Stimulated activated CD4-positive, alpha-beta T cell treated with anti-CD3 and anti-CD28 coated beads, Interleukin-1b, Interleukin-23, amount 100 ng/mL, for 4 hours (primary cell): Measurements from ENCODE around the gene DCAF7.

Experiments
- DNase-seq, 2 donors: peaks; one replicate each; pipeline ENCODE4 v3.0.0-alpha.2; 2020; ENCODE audit warnings: low read depth in 2 of 2

The DCAF7 gene

DNA sequence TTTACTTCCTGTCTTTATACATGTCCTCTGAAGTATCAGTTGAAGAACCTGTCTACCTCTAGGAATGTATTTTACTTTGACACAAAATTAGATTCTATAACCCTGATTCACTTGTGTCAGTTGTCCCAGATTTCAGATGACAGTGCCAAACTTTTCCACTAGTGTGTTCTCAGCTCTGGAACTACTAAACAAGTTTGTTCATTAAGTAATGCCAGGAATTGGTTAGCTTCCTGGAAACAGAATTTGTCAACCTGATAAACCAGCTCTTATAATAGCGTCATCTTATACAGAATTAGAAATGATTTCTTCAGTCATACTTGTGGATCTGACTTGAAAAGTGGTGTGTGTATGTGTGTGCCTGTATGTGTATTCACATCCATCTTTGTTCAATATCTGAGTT is 79.3 kb downstream of the DCAF7 start:
- DNase-seq = no peak

DNA sequence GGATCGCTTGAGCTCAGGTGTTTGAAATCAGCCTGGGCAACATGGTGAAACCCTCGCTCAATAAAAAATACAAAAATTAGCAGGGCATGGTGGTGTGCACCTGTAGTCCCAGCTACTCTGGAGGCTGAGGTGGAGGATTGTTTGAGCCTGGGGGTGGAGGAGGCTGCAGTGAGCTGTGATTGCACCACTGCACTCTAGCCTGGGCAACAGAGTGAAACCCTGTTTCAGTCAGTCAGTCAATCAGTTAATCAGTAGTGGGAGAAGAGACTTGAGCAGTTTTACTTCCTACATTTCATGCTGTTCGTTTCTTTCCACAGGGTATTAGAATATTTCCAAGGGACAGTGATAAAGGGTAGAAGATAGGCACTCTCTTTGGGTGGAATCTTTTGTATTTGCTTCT is 80.8 kb downstream of the DCAF7 start:
- no peak for DNase-seq

DNA sequence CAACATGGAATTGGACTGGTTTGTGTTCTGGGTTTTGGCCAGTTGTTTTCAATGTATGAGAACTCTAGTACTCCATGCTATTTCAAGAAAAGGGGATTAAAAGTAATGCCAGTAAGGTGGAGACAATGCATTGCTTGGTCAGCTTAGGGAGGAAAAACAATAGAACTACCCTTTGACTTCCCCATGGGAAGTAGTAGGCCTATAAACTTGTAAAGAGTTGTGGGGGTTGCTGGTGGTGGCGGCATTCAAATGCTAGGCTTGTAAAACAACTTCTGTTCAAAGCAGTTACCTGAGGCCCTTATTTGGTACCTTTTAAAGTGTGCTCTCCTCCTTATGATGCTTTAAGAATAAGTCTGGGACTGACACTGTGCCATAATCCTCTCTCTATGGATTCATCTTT is 81.3 kb downstream of the DCAF7 start:
- DNase-seq = no peak

DNA sequence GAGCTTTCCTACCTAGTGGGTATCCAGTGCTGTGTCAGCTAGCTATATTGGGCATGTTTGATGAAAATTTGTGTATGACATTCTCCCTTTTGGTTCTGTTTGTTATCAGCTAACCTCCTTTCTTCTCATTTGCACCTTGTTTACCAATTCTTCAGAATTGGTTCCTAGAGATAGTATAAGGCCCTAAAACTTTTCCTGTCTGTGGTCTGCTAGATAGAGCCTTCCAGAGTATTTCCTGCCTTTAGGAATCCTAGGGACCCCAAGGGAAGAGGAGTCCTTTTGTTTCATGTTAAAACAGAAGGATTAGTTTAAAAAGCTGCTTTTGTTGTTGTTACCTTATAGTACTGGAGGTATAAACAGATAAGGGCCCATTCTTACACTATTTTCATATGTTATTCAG is 83.5 kb downstream of the DCAF7 start:
- DNase-seq = no peak

DNA sequence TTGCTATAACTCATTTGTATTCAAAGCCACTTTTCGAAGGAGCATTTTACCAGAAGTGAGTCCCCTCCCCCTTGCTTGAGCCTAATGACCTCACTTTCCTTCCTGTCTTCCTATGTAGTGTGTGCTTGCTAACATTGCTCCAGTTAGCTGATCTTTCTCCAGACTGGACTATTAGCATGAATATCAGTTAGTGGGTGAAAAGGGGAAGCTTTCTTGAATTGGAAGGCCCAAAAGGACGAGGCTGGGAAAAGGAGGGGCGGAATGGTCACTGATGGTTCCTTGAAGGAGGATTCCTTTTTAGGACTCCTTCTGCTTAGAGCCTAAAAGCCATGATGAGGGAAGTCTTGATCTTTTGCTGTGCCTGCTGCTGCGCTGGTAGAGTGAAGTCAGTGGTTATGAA is 83.9 kb downstream of the DCAF7 start:
- no peak for DNase-seq

DNA sequence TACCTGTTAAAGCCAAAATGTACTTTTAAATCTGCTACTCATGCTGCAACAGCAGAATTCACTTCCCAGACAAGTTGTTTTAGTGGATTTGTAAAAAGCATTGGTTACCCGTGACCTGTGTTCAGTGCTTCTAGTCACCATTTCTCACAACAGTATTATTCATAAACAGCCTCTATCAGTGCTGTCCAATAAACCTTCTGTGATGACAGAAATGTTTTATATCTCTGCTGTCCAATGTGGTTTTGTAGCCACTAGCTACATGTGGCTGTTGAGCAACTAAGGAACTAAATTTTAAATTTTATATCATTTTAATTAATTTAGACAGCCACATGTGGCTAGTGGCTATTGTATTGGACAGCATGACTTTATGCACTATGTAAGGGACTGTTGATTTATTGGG is 84.5 kb downstream of the DCAF7 start:
- no peak for DNase-seq

DNA sequence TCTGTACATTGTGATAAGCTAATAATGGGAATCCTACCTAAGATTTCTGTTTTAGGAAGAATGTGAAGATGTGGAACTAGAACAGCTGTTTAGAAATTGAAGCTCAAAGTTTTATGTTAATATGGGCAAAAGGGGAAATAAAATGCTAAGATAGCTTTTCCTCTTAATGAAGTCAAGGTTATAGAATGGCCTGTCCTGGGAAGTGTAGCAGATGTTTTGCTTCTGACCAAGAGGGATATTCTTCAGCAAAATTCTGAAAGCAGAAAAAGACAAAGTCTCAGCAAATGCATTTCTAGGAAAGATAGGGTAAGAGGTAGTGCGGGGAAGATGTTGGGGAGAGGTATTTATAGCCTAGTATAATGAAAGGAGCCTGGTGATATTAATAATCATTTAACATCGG is 85.0 kb downstream of the DCAF7 start:
- no peak for DNase-seq

DNA sequence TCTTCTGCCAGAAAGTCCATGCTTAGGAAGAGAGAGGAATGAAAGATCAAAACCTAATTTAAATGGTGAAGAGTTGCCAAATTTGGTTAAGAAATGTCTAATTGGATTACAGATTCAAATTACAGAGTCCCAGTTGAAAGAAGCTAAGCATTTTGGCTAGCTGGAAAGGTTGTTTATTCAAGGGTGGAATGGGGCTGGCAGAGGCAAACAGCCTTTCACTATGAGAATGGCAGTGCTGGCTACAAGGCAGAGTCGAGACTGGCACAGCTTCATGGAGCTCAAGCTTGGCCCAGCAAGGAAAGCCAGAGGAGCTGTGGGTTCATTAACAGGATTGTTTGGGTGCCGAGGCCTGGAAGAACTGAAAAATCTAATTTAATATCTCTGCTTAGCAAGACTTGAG is 85.5 kb downstream of the DCAF7 start:
- DNase-seq = no peak

DNA sequence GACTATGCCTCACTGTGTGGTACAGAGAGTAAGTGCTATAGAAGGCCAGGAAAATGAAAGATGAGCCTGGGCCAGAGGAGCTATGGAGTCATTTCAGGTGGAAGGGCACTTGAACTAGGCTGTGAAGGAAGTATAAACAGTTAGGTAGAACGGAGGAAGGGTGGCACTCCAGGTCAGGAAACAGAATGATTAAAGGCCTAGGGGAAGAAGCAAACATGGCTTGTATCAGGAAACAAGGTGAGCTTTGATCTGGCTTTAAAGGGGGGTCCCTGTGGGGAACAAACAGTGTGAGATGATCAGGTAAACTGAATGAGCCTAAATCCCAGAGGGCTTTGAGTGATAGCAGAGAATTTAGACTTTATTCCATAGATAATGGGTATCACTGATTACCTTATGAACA is 88.8 kb downstream of the DCAF7 start:
- no peak for DNase-seq

DNA sequence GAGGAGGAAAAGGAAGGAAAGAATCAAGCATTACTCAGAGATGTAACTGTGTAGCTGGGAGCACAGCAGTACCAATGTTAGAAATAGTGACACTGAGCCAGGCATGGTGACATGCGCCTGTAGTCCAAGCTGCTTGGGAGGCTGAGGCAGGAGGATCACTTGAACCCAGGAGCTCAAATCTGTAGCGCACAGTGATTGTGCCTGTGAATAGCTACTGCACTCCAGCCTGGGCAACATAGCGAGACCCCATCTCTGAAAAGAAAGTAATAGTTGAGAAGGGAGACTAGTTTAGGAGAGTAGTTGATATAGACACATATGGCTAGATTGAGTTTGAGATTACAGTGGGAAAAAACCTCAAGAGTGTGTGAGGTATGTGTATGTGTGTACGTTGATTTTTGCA is 89.8 kb downstream of the DCAF7 start:
- no peak for DNase-seq

DNA sequence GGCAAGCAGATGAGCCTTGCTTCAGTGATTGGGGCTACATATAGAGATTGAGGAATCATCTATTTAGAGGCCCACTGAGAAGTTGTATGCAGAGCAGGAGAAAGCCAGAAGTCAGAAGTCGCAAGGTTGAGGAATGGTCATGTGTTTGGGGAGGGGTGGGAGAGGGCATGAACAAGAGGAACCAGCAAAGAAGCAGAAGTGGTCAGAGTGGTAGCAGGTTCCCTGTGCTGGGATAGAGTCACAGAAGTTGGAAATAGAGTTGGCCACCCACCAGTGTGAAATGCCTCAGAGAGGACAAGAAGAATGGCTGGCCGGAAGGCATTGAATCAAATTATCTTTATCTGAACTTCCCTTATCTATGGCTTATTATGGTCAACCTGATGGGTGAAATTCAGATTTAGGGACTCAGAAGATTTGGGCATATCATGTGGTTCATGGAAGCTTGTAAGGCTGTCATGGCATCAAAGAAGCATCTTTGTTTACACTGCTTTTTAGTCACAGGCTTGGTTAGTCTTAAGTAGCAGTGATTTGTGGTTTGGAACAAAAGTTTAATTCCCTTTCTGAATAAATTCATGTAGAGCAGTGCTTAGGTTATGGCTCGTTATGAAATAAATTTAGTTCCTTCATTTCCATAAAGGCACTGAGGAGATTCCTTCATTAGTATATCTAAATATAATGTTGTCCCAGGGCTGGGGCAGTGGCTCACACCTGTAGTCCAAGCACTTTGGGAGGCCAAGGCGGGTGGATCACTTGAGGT is 91.6 kb downstream of the DCAF7 start:
- no peak for DNase-seq
